Measurements from ENCODE around the gene CTCF. TPM values are rescaled to one million over a fixed set of nuclear protein-coding genes. Genes with fewer than 3 reads are reported as not detected.

The CTCF gene
- total and polyA plus RNA-seq, 2 donors (not counting 3 experiments of a cell fraction or from before 2014, with no cell fraction given): 20.7 to 40.0 TPM

GRCh38 chr16:67668495-67669157 lies 106.3 kb downstream of the CTCF start:
- Histone ChIP-seq H3K4me2 (ENCODE audit: insufficient read depth, low read length) (no peak overlapping the region), H3K9me1 (replicated peaks; ENCODE audit: control insufficient read depth, extremely low read depth, insufficient read depth, low read length) (no peaks in the 10 kb centered on the region), H3K27me3 (ENCODE audit: control insufficient read depth in 2 of 2, insufficient read depth in 2 of 2, low read length in 2 of 2) (no peaks in the 10 kb centered on the region), H3K27ac (ENCODE audit: insufficient read depth, low read depth, low read length) (no peak overlapping the region), H3K9ac (replicated peaks; ENCODE audit: extremely low read depth, insufficient read depth, low read length) (no peak overlapping the region), H3K9me3 (replicated peaks; ENCODE audit: control insufficient read depth, insufficient read depth, low read length) (no peaks in the 10 kb centered on the region), H3K79me2 (ENCODE audit: control insufficient read depth, insufficient read depth, low read length) (no peaks in the 10 kb centered on the region), H3K4me3 (replicated peaks in 1 of 3; ENCODE audit: insufficient read depth in 1 of 3, low read depth in 1 of 3, low read length in 3 of 3) (no peak overlapping the region), H4K20me1 (replicated peaks; ENCODE audit: control insufficient read depth, extremely low read depth, insufficient read depth, low read length) (no peaks in the 10 kb centered on the region), H3K4me1 (ENCODE audit: control insufficient read depth, extremely low read depth, insufficient read depth, low read length) (peaks cover 24% of the 10 kb centered on the region), H2AFZ (ENCODE audit: low read depth, low read length) (no peak overlapping the region), H3K36me3 (ENCODE audit: control insufficient read depth in 2 of 2, extremely low read depth in 1 of 2, insufficient read depth in 2 of 2, low read length in 2 of 2) (no peaks in the 10 kb centered on the region)
- FAIRE-seq (no peak), DNase-seq (ENCODE audit: low read depth, low spot score) (no peak)
- CTCF ChIA-PET: interaction anchor here (0.5 to 12.7 kb wide), 13 partner anchors 11 to 372 kb away, joined by 3 to 163 read pairs (median 3); partner anchors contain the start of genes ATP6V0D1, NUTF2, RANBP10 and TSNAXIP1
- peak; percentile 28 to 38 for TF ChIP-seq CTCF (IDR thresholded peaks at IDR 0.05; ENCODE audit: extremely low read depth in 1 of 2, insufficient read depth in 1 of 2, low read depth in 1 of 2, low read length in 2 of 2)
- no peak for TF ChIP-seq MAX (IDR thresholded peaks at IDR 0.05; ENCODE audit: insufficient read depth, insufficient read length)
- TF ChIP-seq JUN (IDR thresholded peaks at IDR 0.05; ENCODE audit: borderline replicate concordance, insufficient read depth, insufficient read length, low read depth): no peak
- no peak for TF ChIP-seq MYC (IDR thresholded peaks at IDR 0.05; ENCODE audit: low read depth, low read length)
- intact Hi-C loops (cut with micrococcal nuclease) (loop anchor here (1.0 kb wide), 5 partner anchors 106 to 260 kb away; partner anchors contain the start of gene CTCF), dilution Hi-C loops (cut with MboI; ENCODE audit: extremely low pct_ligation_motif_present, low sequenced_read_pairs) (no loop called here)
- BruUV-seq (replicated peaks): no TSS peak
- POLR2A ChIA-PET: no interaction called here

Data from endothelial cell of umbilical vein (primary cell).